NT2/D1 (cell line): ENCODE results near the gene IL12A.

Experiments
- SUZ12 ChIP-seq: IDR thresholded peaks from 2 replicates; pipeline ENCODE4 v1.6.1; 2011; ENCODE audit not compliant: insufficient read length, insufficient read depth; ENCODE audit errors: extremely low read depth
- YY1 ChIP-seq: IDR thresholded peaks from 2 replicates; pipeline ENCODE4 v1.6.1; 2011; ENCODE audit not compliant: insufficient read length, insufficient read depth
- ZNF274 ChIP-seq: IDR thresholded peaks from 2 replicates; pipeline ENCODE4 v1.6.1; 2011; ENCODE audit warnings: mild to moderate bottlenecking, low read depth, low read length

GRCh38 chr3:159944781-159945180 lies 43.9 kb upstream of the IL12A start:
- TF ChIP-seq YY1 (no peak), ZNF274 (no peak), SUZ12 (no peak)
